Fibroblast of skin of left biceps (primary cell): ENCODE measurements around the gene UQCR10.

Experiments
- DNase-seq, 2 experiments: peaks; one replicate each; pipeline ENCODE4 v3.0.0-alpha.2; 2013; ENCODE audit warnings: low read depth in 2 of 2

UQCR10 gene

DNA sequence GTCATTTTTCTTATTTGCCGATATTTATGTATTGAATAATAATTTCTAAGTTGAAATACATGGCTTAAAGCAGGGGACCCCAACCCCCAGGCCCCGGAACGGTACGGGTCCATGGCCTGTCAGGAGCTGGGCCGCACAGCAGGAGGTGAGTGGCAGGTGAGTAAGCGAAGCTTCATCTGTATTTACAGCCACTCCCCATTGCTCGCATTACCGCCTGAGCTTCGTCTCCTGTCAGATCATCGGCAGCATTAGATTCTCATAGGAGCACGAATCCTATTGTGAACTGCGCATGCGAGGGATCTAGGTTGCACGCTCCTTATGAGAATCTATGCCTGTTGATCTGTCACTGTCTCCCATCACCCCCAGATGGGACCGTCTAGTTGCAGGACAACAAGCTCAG, 4.9 kb upstream of the UQCR10 start:
- DNase-seq = no peak

DNA sequence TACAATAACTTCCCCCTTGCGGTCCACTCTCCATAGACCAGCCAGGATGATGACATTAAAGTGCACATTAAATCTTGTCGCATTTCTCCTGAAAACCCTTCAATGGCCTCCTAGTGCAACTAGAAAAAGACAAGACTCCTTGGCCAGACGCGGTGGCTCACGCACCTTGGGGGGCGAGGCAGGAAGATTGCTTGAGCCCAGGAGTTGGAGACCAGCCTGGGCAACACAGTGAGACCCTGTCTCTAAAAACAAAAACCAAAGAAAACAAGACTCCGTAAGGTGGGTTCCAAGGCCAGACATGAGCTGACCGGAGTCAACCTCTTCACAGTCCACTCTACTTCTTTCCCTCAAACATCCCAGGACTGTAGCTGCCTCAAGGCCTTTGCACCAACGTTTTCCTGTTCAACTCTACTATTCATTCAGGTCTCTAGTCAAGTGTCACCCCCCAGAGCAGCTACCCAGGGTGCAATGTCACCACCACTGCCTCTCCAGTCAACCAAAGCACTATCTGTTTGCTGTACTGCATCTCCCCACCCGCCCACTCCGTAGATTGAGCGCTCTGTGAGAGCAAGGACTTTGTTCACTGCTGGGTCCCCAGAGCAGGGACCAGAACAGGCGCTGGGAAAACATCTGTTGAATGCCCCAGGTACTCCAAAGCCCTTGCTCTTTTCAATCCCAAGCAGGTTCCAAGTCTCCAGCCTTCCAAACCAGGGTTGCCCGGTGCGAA, 1.1 kb upstream of the UQCR10 start:
- no peak for DNase-seq

DNA sequence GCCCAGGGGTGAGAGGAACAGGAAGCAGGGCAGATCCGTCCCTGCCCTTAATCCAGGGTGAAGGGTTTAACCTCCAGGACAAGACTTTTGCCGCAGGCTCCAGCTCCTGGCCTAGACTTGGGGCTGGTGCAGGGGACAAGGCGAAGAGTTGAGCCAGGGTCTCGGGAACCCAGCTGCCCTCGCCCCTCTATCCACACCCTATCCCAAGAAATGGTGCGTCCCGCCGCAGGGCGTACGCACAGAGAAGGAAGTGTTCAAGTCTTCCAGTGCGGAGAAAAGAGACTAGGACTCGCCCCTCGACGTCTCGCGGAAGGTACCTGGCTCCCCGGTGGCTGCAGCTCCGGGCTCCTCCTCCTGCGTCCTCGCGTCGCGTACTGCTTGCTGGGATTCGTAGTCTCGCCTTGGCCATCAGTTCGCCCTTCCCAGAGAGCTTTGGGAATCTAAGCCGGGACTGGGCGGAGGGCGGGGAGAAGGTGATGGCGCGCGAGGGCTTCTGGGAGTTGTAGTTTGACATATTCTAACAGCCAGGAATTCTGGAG, 468 bp upstream of the UQCR10 start, which contains the start of gene ZMAT5:
ZMAT5 (minus strand) TSS at position 376 of the 539 bp plus-strand sequence. CDS start 18,463 bp downstream, outside the sequence.
- peak; percentile 89 to 91 for DNase-seq

DNA sequence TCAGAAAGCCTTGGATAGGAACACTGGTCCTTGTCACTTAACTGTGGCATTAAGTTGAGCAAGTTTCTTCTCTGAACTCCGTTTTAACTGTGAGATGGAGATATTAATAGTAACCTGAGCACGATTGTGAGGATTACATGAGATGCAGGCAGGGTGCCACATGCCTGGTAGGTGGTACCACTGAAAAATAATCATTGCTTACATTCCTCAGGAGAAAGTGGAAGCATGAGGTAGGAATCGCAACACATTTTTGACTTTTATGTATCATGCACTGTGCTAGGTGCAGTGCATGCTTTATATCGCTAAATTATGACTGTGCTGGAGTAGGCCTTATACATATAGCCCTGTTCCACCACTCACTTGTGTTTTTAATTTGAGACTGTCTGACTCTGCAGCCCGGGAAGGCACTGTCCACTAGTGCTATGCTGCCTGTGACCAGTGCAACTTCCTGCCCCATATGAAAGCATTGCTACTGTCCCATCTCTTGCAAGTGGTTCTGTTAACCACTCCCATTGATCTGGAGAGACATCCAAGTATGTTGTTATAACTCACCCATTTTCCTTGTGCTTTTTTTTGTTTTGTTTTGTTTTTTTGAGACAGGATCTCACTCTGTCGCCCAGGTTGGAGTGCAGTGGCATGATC, 1.0 kb downstream of the UQCR10 start:
- DNase-seq = no peak

DNA sequence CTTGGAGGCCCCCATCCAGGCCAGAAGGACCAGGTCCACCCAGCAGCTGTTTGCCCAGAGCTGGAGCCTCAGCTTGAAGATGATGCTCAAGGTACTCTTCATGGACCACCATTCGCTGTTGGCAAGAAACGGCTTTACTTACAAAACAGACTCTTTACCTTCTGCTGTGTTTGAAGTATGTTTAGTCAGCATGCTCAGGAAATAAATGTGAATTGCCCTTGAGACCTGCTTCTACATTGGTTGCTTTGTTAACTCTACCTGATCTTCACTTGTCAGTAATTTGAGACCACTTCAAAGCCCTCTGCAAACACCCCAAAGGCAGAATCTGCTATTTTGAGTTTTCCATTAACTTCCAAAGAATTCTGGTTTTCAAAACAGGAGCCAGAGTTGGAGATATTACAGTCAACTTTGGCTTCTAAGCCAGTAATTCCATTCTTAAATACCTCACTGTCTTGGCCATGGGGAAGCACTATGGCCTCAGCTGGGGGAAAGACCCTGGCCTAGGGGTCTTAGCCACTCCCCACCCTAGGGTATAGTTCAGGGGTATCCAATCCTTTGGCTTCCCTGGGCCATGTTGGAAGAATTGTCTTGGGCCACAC, 2.7 kb downstream of the UQCR10 start:
- DNase-seq = no peak

DNA sequence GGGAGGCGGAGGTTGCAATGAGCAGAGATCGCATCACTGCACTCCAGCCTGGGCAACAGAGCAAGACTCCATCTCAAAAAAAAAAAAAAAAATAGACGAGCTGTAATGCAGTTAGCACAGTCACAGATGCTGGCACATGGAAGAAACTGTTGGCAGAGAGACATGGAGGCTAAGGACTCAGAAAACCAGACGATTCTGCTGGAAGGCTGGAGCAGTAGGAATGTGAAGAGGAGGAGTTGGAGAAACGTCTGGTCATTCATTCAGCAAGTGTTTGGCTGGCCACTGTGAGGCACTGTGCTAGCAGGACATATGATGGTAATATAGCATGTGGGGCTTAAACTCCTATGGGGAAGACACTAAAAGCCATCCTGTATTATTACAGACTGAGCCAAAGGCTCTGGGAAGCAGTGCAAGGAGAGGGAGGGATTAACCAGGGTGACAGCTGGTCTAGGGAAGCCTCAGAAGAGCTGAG, 5.0 kb downstream of the UQCR10 start:
- DNase-seq = no peak

DNA sequence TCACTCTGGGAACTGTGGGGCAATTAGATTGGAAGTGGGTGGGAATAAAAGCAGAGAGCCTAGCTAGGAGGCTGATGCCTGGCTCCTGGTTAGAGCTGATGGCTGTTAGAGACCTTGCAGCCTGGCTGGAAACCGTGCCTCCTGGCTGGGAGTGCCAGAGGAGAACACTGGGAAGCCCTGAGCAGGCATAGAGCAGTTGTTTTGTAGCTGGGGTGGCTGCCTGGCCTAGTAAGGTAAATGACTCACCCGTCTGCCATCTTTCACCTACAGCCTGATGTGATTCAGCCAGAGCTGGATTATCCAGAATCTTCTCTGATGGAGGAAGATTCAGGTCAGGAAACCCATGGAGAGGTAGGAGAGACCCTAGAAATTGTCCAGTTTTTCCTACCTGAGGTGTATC, 6.1 kb downstream of the UQCR10 start:
- no peak for DNase-seq

DNA sequence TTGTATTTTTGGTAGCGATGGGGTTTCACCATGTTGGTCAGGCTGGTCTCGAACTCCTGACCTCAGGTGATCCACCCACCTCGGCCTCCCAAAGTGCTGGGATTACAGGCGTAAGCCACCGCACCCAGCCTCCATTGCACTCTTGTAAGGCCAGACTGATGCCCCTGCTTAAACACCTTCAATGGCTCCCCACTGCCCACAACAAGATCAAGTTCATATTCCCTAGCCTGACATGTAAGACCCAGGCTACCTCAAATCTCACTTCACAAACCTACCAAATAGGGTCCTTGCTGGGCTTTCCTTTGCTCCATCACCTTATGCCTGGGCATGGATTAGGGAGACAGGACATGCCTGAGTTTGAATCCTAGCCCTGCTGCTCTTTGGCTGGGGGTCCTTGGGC, 13.1 kb downstream of the UQCR10 start:
- no peak for DNase-seq

DNA sequence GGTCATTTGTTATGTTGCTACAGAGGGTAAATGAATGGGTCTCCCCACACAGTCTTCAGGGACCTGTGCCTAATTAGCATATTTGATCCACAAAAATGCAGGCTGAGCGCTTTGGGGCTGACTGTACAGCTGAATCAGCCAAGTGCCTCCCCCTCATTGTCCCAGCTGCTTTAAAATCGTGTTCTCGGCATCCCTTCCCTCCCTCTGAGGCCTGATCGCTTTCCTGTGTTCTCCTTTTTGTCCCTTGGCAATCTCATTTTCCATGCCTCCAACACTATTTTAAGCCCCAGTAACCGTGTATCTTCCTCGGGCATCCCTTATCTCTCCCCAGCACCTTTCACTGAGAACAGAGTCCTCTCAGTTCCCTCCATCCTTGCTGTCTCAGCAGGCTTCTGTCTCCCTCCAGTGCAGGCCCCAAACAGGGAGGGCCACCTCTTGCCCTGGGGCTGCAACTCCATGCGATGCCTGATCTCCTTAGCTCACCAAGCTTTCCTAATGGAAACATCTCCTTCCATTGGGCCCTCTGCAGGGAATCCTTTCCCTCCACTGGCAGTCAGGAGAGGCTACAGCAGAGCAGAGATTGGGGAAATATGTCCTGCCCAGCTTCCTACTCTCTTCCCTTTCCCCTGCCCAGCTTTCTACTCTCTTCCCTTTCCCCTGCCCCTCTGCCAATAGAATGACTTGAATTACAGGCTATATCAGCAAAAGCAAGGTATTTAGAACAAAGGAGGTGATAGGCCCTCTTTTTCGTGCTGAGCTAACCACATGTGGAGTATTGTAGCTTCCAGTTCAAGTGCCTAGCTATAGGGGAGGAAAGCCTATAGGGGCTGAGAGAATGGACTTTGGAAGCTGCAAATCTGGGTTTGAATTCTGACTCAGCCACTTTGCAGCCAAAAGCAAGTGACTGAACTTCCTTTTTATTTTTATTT, 13.8 kb downstream of the UQCR10 start:
- DNase-seq = peak; percentile 78 to 81

DNA sequence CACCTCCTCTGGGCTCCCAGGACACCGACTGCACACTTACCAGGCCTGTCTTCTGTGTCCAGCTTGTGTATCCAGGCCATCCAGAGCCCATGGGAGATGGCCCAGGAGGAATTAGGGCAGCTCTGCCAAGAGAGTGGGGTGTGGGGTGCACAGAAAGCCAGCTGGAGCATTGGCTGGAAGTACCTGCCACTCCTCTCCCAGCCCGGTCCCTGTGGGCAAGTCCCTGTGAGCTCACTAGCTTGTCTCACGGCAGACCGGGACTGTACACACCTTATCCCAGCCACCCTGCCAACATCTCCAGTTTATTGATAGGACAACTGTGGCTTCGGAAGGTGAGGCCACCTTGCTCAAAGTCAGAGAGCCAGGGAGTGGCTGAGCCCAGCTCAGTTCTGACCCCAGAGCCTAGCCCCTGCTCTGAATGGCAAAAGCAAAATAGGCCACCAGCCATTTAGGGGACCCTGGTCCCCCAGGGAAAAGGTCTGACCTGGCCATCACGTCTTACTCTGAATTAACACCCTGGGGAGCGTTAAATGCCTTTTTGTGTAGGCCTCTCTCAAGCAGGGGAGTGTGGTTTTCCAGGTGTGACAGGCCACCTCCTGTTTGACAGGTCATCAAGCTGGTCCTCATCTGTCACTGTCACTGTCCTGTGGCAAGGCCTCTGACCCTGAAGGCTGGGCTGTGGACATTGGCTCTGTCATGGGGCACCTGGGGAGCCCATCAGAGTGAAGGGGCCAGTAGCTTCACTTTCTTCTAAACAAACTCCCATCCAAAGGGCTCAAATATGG, 15.1 kb downstream of the UQCR10 start:
- no peak for DNase-seq

DNA sequence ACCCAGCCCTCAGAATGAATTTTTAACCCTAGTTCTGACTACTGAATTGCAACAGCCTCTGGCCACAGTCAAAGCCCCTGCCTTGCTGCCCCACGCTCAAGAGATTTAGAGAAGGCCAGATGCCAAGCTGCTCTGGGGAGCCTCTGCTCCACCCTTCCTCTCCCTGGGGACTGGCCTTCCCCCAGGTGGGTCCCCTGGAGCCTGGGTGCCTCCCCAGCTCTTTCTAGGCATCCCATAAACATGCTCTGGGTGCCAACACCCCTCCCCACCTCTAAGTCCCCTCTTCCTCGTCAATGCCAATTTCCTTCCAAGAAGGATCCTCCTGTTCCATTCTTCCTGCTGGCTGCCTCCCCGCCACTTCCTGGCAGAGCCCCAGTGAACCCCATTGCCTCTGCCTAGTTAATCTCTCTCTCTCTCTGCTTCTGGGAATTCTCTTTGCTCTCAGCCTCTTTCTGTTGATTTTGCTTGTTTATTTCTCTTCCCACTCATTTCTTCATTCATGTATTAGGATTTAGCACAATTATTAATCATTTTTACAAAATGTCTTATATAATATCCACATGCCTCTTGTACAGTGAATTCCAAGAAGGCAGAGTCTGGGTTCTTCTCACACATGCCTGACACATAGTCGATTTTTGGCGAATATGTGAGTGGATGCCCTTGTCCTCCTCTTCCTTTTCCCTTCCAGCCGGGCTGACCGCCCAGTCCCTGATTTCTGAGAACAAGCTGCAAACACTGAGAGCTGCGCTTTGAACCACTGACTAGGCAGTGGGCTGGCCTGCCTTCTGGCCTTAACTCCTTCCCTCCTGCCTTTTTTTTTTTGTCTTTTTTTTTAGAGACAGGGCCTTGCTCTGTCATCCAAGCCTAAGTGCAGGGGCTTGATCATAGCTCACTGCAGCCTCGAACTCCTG, 17.5 kb downstream of the UQCR10 start:
- no peak for DNase-seq

DNA sequence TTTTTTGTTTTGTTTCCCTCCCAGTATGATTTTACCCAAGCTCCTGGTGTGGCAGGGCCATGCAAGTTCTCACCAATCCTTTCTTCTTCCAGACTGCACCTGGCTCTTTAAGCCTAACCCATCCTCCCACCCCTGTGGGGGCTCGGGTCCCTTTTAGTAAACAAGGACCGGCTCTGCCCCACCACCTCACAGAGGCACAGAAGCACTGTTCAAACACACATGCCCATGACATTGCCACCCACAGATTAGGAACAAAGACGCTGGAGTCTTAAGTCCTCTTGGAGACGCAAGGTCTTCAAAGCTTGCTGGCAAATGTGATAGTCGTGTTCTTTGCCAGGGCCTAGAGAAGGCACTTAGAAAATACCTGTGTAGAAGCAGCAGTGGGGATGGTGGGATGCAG, 18.9 kb downstream of the UQCR10 start:
- DNase-seq = no peak

DNA sequence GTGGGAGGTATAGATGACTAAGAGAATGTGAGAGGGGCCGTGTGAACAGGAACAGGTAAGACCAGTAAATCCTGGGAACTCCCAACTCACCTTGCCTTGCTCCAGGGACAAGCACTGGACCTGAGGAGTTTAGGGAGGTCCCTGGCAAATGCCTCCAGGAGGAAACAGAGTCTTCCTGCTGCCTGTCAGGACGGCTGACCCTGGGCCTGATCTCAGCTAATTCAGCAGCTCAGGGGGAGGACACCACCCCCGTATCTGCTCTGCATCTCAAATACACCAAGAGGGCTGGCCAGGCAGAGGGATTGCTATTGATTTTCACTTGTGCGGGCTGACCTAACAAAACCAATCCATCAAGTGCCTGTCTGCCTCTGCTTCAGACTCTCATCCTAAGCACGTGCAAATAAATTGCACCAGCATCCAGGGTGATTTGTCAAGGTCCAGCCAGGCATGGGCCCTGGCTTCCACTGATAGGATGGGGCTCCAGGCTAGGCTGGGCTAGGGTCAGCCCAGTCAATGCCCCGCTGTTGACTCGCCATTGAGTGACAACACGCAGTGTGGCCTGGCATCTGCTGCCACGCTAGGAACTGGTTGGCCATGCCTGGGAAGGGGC, 20.3 kb downstream of the UQCR10 start:
- DNase-seq = no peak

DNA sequence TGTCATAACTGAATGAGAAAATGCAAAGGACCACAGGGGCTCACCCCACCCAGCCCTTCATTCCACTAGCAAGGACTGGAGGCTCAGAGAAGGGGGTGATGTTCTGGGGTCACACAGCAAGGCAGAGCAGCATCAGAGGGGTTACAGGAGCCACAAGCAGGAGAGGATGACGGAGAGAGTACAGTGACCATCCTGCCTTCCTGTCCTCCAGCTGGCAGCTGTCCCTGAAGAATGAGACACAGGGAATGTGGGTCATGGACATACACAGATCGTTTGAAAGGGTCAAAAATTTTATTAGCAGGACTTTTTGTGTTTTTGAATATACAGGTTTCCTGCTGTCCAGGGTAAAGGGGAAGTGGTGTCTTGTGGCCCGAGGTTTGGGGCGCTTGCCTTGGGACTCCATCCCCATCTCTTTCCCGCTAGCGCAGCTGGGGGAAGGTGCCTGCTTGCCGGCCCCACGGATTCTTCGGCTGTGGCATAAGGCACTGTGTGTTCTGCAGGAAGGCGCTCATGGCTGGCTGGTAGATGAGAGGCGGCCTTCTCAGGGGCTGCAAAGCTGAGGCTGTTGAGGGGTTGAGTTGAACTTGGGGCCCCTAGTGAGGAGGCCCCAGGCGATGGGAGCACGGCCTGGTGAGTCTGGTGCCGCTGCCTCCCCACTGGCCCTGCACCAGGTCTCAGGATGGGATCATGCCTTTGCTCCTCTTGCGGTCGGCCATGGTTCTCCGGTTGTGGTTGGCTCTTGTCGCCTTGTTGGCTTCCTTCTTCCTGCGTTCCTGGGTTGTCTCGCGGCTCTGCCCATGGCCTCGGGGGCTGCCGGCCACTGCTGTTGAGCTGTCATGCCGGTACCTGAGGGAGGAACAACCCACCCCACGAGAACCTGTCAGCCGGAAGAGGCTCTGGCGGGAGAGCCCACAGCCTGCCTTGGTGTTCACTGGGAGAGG, 21.4 kb downstream of the UQCR10 start:
- no peak for DNase-seq

DNA sequence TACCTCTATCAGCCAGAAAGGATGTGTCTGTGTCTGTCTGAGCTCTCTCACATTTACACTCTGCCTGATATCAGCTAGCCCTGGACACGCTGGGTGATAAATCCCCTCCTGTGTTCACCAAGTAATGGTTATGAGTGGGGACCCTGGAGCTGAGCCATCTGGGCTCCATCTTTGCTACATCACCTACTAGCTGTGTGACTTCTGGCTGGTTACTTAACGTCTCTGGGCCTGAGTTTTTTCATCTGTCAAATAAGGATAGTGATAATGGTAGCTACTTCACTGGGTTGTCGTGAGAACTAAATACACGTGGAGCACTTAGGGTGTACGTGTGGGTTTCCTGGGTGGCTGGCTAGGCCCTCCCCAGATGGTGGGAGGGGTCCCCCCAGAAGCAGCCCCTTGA, 22.9 kb downstream of the UQCR10 start:
- DNase-seq = no peak

DNA sequence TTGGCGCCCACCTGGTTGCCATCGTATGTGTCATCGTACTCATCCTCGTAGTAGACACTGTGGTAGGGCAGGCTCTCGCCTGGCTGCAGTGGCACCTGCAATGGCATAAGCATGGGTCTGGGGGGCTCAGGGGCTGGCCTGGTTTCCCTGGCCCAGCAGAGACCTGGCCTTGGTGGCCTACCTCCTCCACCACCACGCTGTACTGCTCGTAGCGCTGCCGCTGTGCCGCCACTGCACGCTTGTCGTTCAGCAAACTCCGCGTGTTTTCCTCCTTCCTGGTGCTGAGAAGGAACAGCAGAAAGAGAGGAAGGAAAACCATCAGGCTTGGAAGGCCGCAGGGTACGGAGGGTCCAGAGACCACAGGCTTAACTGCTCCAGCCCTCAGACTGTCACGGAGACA, 26.2 kb downstream of the UQCR10 start:
- no peak for DNase-seq

DNA sequence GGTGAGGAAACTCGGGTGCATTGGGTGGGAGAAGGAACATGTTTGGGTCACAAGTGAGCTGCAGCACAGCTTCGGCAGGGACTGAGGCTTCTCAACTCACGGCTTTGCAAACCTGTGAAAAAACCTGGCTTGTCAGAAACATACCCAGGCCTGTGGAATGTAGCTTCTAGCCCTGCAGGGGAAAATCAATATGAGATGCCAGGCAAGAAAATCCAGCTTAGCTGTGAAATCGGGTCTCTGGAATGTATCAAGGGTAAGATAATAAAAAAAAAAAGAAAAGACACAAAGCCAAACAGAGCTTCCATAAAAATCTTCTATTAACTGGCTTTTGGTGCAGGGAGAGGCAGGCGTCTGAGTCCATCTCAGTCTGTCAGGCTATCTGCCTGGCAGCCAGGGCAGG, 28.5 kb downstream of the UQCR10 start:
- no peak for DNase-seq

DNA sequence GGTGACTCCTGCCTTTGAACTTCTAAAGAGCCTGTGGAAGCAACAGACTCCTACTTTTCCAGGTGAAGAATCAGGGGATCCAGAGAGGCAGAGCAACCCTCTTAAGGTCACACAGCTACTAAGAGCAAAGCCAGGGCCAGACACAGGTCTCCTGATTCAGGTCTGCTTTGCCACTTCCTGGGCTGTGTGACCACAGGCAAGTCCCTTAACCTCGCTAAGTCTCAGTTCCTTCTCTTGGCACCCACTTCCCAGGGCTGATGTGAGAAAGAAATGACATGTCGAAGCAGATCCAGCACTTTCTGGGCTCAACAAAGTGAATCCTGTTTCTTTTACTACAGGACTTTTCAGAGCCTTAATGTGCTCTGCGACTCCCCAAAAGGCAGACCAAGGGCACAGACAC, 30.2 kb downstream of the UQCR10 start:
- DNase-seq = no peak
